DOHH2 (cell line): ENCODE data around the gene NETO2.
A peak's percentile ranks its signal among the peaks of the same experiment; 100 is the strongest.
"Not testable (repeated sequence)": the region's sequence is repeated elsewhere in the genome, so short reads cannot be mapped to it uniquely, and the experiment has no call there.

Experiments
- H3F3A ChIP-seq: fragments of 200-600 bp; sonication (generic), shearing (Covaris generic); 2 replicates; pipeline ENCODE4 v1.6.0; 2016; ENCODE audit warnings: antibody characterized with exemption, mild to moderate bottlenecking; ENCODE audit not compliant: control insufficient read depth, insufficient read depth
- H3K27ac ChIP-seq: fragments of 200-600 bp; sonication (generic); 2 replicates; pipeline ENCODE4 v1.5.1; 2014; ENCODE audit warnings: low read depth, mild to moderate bottlenecking, low read length, moderate library complexity
- H3K27me3 ChIP-seq: fragments of 200-600 bp; sonication (generic); 2 replicates; pipeline ENCODE4 v1.6.1; 2014; ENCODE audit warnings: mild to moderate bottlenecking, low read length, mixed read lengths; ENCODE audit not compliant: control insufficient read depth
- H3K36me3 ChIP-seq: fragments of 200-600 bp; sonication (generic); 2 replicates; pipeline ENCODE4 v1.6.1; 2014; ENCODE audit warnings: mild to moderate bottlenecking, low read length, moderate library complexity, mixed read lengths; ENCODE audit not compliant: control insufficient read depth
- H3K4me1 ChIP-seq: fragments of 200-600 bp; sonication (generic); 2 replicates; pipeline ENCODE4 v1.6.1; 2014; ENCODE audit warnings: mild to moderate bottlenecking, low read length, mixed read lengths; ENCODE audit not compliant: control insufficient read depth
- H3K4me2 ChIP-seq: fragments of 200-600 bp; sonication (generic); 2 replicates; pipeline ENCODE4 v1.6.0; 2014; ENCODE audit warnings: mild to moderate bottlenecking, low read length, moderate library complexity
- H3K4me3 ChIP-seq: fragments of 200-600 bp; sonication (generic); 2 replicates; pipeline ENCODE4 v1.5.1; 2014; ENCODE audit warnings: mild to moderate bottlenecking, low read length, mixed read lengths
- H3K79me2 ChIP-seq: fragments of 200-600 bp; sonication (generic); 2 replicates; pipeline ENCODE4 v1.6.1; 2014; ENCODE audit warnings: mild to moderate bottlenecking, low read length, mixed read lengths; ENCODE audit not compliant: control insufficient read depth
- H3K9me2 ChIP-seq: fragments of 200-600 bp; sonication (generic); replicated peaks from 2 replicates; pipeline ENCODE4 v1.6.1; 2014; ENCODE audit warnings: mild to moderate bottlenecking, low read length, mixed read lengths; ENCODE audit not compliant: control insufficient read depth
- H3K9me3 ChIP-seq: fragments of 200-600 bp; sonication (generic); 2 replicates; pipeline ENCODE4 v1.6.1; 2014; ENCODE audit warnings: antibody characterized with exemption, low read length, mixed read lengths; ENCODE audit not compliant: control insufficient read depth, insufficient read depth
- H4K20me1 ChIP-seq: fragments of 200-600 bp; sonication (generic); 2 replicates; pipeline ENCODE4 v1.6.0; 2014; ENCODE audit warnings: low read depth, mild to moderate bottlenecking, antibody characterized with exemption, low read length, moderate library complexity; ENCODE audit not compliant: control insufficient read depth, insufficient read depth
- EZH2phosphoT487 ChIP-seq: fragments of 200-600 bp; sonication (generic); IDR thresholded peaks from 2 replicates; pipeline ENCODE4 v1.6.1; 2017; ENCODE audit warnings: borderline replicate concordance, mild to moderate bottlenecking, antibody characterized with exemption, low read length, moderate library complexity, mixed read lengths
- TF ChIP-seq, protein P1 (sequence below): fragments of 200-600 bp; sonication (generic); IDR thresholded peaks from one replicate; pipeline ENCODE4 v1.5.1; 2014; ENCODE audit warnings: antibody characterized with exemption, mild to moderate bottlenecking, low read depth, low read length; ENCODE audit not compliant: poor library complexity, severe bottlenecking

The NETO2 gene

DNA sequence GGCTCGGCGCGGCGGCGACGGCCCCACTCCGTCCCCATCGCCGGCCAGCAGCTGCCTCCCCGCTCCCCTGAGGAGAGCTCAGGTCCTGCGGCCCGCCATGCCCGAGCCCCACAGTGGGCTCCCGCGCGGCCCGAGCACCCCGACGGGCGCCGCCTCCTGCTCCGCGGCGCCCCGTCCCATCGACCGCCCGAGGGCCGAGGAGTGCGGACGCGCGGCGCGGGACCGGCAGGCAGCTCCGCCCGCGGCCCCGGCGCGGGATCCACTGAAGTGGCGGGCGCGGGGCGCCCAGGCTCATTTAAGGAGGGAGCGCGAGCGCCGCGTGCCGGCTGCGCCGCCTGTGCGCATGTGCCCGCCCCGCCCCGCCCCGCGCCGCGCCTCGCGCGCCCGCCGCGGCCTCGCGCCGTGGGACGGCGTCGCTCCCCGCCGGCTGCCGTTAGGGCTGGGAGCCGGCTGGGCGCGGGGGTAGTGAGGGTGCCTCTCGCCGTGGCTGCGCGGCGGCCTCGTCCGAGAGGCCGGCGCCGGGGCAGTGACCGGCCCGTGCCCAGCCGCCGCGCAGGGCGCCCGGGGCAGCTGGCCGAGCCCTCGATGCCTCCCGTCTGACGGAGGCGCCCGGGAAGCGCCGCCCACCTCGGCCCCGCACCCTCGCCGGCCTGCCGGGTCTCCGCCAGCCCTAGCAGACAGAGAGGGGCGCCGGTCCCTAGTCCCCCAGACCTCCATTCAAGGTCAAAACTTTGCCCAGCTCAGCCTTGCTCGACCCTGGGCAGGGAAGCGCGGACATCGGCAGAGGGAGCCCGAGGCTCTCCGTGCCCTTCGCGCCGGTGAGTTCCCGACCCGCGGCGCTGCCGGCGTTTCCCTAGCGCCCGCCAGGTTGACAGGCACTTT, at the start of gene NETO2:
NETO2 (minus strand) TSS at position 269 of the 882 bp plus-strand sequence. CDS start 333 bp downstream, outside the sequence.
- no peak for TF ChIP-seq EZH2phosphoT487
- TF ChIP-seq, protein P1, sequence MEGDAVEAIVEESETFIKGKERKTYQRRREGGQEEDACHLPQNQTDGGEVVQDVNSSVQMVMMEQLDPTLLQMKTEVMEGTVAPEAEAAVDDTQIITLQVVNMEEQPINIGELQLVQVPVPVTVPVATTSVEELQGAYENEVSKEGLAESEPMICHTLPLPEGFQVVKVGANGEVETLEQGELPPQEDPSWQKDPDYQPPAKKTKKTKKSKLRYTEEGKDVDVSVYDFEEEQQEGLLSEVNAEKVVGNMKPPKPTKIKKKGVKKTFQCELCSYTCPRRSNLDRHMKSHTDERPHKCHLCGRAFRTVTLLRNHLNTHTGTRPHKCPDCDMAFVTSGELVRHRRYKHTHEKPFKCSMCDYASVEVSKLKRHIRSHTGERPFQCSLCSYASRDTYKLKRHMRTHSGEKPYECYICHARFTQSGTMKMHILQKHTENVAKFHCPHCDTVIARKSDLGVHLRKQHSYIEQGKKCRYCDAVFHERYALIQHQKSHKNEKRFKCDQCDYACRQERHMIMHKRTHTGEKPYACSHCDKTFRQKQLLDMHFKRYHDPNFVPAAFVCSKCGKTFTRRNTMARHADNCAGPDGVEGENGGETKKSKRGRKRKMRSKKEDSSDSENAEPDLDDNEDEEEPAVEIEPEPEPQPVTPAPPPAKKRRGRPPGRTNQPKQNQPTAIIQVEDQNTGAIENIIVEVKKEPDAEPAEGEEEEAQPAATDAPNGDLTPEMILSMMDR: peak; percentile 21
- H3K4me1 ChIP-seq: peaks cover 14% of the 10 kb centered on the region
- 0 out of 2 replicates have a peak, but pooled peaks cover 2% of the 10 kb centered on the region for H4K20me1 ChIP-seq
- H3K27me3 ChIP-seq: peaks cover 11% of the 10 kb centered on the region
- H3K9me3 ChIP-seq: no peaks in the 10 kb centered on the region
- peaks cover 43% of the 10 kb centered on the region for H3K79me2 ChIP-seq
- H3K4me3 ChIP-seq: peak within 1 kb of the TSS; percentile 72
- H3K27ac ChIP-seq: no peak within 1 kb of the TSS
- H3F3A ChIP-seq: peaks cover 6% of the 10 kb centered on the region; the same call in 1 of the 2 replicates
- no peaks in the 10 kb centered on the region for H3K9me2 ChIP-seq
- no peaks in the 10 kb centered on the region for H3K36me3 ChIP-seq
- peak within 1 kb of the TSS; percentile 78 for H3K4me2 ChIP-seq

DNA sequence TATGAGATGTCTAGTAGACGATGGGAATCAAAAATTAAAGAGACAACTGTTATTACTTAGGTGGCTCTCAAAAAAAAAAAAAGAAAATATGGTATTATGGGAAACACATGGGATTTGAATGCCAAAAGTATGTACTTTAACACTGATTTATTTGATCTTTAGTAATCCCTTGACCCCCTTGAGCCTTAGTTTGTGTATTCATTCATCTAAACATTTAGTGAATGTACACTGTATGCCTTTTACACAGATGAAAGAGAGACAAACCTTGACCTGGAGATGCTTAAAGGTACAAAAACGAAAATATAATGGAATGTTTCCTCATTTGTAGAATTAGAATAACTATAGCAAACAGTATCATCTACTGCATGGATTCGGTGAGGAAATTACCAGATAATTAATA, 38.6 kb upstream of the NETO2 start:
- Histone ChIP-seq H3K27me3 (no peaks in the 10 kb centered on the region), H3K27ac (no peak overlapping the region), H3K9me2 (no peaks in the 10 kb centered on the region), H3K79me2 (no peaks in the 10 kb centered on the region), H3K9me3 (no peaks in the 10 kb centered on the region), H3K36me3 (no peaks in the 10 kb centered on the region), H3K4me1 (no peaks in the 10 kb centered on the region), H3K4me2 (no peak overlapping the region), H3K4me3 (no peak overlapping the region), H3F3A (no peaks in the 10 kb centered on the region), H4K20me1 (no peaks in the 10 kb centered on the region)
- TF ChIP-seq, protein P1: no peak
- no peak for TF ChIP-seq EZH2phosphoT487

- H3K4me2 ChIP-seq, H3K4me1 ChIP-seq, H3K9me3 ChIP-seq, H3K27me3 ChIP-seq, H3K4me3 ChIP-seq, H3K9me2 ChIP-seq, H3K79me2 ChIP-seq, H4K20me1 ChIP-seq, H3K27ac ChIP-seq, H3F3A ChIP-seq, H3K36me3 ChIP-seq: not testable (repeated sequence)
These were observed 37.3 kb upstream of the NETO2 start for GRCh38 chr16:47181066-47181465.

DNA sequence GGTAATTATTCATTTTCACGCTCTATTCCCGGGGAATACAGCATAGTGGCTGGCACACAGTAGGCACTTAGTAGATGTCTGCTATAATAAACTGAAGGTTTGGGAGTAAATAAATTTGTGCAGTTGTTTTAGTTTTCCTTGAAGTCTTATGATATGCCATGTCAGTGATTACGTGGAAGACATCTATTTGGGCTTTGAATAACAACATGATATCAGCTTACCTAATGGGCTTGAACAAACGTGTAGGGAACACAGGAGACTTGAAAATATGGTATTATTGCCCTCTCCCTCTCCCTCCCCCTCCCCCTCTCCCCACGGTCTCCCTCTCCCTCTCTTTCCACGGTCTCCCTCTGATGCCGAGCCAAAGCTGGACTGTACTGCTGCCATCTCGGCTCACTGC, 36.3 kb upstream of the NETO2 start:
- H3K9me2 ChIP-seq: no peaks in the 10 kb centered on the region
- no peaks in the 10 kb centered on the region for H3K9me3 ChIP-seq
- H4K20me1 ChIP-seq: no peaks in the 10 kb centered on the region
- no peaks in the 10 kb centered on the region for H3K79me2 ChIP-seq
- no peak overlapping the region for H3K4me3 ChIP-seq
- H3F3A ChIP-seq: no peaks in the 10 kb centered on the region
- H3K36me3 ChIP-seq: no peaks in the 10 kb centered on the region
- no peaks in the 10 kb centered on the region for H3K4me1 ChIP-seq
- H3K4me2 ChIP-seq: no peak overlapping the region
- H3K27me3 ChIP-seq: no peaks in the 10 kb centered on the region
- TF ChIP-seq EZH2phosphoT487: no peak
- TF ChIP-seq, protein P1: no peak
- H3K27ac ChIP-seq: no peak overlapping the region
